Left forelimb (tissue), 1 donor: ENCODE results near the gene NAA50.

Source experiments
- DNase-seq: peaks from one replicate; pipeline ENCODE4 v3.0.0-alpha.2; 2018; ENCODE audit warnings: low spot score

Gene NAA50

GRCh38 chr3:113685956-113686721 is 59.9 kb downstream of the NAA50 start:
- no peak for DNase-seq

GRCh38 chr3:113685124-113685523 is 60.9 kb downstream of the NAA50 start:
- DNase-seq, result no peak

- no peak for DNase-seq
These were observed 61.7 kb downstream of the NAA50 start for GRCh38 chr3:113684271-113684819.

GRCh38 chr3:113678773-113679172 is 67.3 kb downstream of the NAA50 start:
- no peak for DNase-seq

GRCh38 chr3:113677737-113678136 is 68.3 kb downstream of the NAA50 start:
- DNase-seq, result no peak

DNA sequence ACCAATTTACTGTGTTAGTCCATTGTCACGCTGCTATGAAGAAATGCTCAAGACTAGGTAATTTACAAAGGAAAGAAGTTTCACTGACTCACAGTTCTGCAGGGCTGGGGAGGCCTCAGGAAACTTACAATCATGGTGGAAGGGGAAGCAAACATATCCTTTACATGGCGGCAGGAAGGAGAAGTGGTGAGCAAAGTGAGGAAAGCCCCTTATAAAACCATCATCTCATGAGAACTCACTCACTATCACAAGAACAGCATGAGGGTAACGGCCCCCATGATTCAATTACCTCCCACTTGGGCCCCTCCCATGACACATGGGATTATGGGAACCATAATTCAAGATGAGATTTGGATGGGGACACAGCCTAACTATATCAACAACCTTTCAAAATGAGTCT is 69.8 kb downstream of the NAA50 start:
- no peak for DNase-seq

- no peak for DNase-seq
These were observed 72.5 kb downstream of the NAA50 start for GRCh38 chr3:113673593-113673992.

DNA sequence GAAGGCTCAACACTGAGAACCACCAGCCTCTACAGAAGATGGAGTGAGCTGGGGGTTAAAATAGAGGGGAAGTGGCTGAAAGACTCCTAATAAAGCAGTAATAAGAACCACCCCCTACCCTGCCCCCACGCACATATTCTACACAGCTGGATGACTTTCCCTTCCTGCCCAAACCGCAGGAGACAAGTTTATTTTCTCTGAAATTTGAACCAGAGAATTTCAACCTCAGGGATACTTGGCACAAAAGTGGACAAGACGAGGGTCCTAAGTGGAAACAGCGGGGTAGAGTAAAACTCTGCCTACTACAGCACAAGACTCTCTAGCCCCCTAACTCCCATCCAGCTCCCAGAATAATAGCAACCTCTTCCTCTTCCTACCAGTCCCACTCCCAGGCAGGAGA is 78.0 kb downstream of the NAA50 start:
- DNase-seq, result no peak
